DND-41 (cell line): Measurements from ENCODE around the gene ARHGAP30.

Source experiments
- EZH2 ChIP-seq: IDR thresholded peaks from 3 replicates; pipeline ENCODE4 v1.6.1; 2012; ENCODE audit warnings: borderline replicate concordance, low read depth, mild to moderate bottlenecking, moderate library complexity, low read length, inconsistent platforms; ENCODE audit not compliant: severe bottlenecking
- TF ChIP-seq, protein P1 (sequence below): IDR thresholded peaks from 2 replicates; pipeline ENCODE4 v1.5.1; 2012; ENCODE audit warnings: borderline replicate concordance, low read length, moderate library complexity, mild to moderate bottlenecking; ENCODE audit not compliant: poor library complexity, severe bottlenecking; ENCODE audit errors: extremely low read depth

DNA sequence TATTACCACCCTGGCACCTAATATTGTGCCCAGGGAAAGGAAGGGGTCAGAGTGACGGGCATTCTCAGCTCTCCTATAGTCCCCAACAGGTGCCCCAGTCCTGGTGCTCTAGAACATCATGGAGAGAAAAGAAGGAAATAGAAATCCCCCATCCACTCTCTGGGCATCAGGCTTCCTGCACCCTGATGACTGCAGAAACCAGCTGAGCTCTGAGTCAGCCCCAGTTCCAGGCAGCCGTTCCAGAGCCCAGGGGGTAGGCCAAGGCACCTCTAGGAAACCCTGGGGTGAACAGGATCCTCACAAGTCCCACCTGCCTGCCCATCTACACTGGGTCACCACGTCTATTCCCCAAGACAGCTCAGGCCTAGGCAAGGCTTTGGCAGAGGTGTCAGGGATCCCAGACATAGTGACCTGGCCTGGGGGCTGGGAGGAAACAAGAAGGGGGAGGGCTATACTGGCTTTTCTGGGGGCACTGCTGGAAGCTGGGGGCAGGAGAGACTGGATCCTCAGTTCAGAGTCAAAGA is 19.0 kb upstream of the ARHGAP30 start:
- TF ChIP-seq, protein P1, sequence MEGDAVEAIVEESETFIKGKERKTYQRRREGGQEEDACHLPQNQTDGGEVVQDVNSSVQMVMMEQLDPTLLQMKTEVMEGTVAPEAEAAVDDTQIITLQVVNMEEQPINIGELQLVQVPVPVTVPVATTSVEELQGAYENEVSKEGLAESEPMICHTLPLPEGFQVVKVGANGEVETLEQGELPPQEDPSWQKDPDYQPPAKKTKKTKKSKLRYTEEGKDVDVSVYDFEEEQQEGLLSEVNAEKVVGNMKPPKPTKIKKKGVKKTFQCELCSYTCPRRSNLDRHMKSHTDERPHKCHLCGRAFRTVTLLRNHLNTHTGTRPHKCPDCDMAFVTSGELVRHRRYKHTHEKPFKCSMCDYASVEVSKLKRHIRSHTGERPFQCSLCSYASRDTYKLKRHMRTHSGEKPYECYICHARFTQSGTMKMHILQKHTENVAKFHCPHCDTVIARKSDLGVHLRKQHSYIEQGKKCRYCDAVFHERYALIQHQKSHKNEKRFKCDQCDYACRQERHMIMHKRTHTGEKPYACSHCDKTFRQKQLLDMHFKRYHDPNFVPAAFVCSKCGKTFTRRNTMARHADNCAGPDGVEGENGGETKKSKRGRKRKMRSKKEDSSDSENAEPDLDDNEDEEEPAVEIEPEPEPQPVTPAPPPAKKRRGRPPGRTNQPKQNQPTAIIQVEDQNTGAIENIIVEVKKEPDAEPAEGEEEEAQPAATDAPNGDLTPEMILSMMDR: no peak
- no peak for TF ChIP-seq EZH2
